IPS DF 4.7 (cell line): ENCODE data around the gene TSLP.
A peak's percentile ranks its signal among the peaks of the same experiment; 100 is the strongest.

Source experiments
- DNase-seq: peaks from one replicate; pipeline ENCODE4 v3.0.0-alpha.2; 2013; ENCODE audit warnings: low spot score; ENCODE audit errors: extremely low read depth

TSLP gene

DNA sequence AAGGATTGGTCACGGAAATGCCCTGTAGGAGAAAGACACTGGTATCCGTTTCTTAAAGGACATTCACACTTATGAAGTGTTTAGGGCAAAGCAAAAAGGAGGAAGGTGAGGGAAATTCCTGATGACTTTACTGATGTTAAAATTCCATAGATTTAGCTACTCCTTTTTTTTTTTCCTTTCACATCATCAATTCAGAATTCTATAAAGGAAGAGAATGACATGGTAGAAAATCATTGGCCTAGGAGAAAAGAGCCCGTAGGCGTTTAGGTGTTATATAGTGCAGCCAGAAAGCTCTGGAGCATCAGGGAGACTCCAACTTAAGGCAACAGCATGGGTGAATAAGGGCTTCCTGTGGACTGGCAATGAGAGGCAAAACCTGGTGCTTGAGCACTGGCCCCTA lies at the start of gene TSLP:
TSS of gene TSLP (plus strand) at position 301 of the 400 bp plus-strand sequence. CDS start 178 bp downstream, outside the sequence.
- no peak for DNase-seq

DNA sequence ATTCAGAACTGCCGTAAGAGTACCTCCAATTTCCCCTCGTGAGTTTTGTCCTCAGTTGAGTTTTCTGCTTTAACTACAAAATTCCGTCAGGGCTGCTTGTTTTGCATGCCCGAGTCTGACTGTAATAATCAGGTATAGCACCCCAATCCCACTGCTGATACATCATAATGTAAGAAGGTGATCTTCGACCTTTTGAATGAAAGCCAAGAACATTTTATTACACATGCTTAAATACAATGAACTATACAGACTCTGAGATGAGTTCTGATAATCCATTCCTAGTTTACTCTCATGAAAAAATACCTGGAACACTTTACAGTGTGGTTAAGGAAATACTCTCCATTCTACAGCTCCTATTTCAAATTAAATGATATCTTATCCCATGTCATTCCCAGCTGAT lies 49.2 kb upstream of the TSLP start:
- DNase-seq: no peak

DNA sequence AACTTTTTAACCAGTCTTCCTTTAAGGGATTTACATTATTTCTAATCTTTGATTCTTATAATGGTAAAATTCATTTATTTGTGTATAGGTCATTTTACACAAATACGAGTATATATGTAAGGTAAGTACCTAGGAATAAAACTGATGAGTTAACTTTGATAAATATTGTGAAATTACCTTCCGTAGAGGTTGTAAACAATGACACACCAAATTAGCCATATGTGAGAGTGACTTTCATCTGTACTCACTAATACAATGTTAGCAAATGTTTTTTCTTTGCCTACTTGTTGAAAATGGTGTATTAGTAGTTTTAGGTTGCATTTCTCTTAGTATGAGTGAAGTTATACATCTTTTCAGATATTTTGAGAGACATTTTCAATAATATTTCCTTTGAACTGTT lies 42.6 kb upstream of the TSLP start:
- no peak for DNase-seq

DNA sequence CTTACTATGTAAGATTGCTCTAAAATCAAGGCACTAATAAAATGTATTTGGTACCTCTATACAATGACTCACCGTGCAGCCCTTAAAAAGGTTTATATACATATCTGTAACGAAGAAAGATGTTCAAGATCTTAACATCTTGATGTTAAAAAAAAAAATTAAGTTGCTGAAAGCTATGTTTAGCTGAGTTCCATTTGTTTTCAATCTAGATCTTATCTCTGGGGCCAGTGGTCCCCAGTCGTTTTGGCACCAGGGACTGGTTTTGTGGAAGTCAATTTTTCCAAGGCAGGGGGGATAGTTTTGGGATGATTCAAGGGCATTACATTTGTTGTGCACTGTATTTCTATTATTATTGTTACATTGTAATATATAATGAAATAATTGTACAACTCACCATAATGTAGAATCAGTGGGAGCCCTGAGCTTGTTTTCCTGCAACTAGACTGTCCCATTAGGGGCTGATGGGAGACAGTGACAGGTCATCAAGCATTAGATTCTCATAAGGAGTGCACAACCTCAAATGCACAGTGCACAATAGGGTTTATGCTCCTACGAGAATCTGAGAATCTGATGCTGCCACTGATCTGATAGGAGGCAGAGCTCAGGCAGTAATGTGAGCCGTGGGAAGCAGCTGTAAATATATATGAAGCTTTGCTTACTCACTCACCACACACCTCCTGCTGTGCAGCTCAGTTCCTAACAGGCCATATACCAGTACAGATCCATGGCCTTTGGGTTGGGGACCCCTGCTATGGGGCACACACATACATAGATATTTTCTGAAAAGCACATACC lies 27.6 kb upstream of the TSLP start:
- peak; percentile 3 for DNase-seq

GRCh38 chr5:111058064-111058463 lies 13.4 kb upstream of the TSLP start:
- no peak for DNase-seq

DNA sequence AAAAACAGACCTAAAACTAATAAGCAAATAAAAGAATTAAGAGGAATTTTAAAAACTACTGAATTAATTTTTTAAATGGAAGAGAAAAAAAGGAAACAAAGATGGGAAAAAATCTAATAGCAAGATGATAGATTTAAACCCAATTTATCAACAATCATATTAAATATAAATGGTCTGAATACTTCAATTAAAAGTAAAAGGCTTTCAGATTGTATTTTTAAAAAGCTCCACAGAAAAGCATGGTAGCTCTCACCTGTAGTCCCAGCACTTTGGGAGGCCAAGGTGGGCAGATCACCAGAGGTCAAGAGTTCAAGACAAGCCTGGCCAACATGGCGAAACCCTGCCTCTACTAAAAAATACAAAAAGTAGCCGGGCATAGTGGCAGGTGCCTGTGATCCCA lies 11.3 kb upstream of the TSLP start:
- DNase-seq: no peak

GRCh38 chr5:111061618-111062017 lies 9.9 kb upstream of the TSLP start:
- no peak for DNase-seq

GRCh38 chr5:111063709-111064322 lies 7.7 kb upstream of the TSLP start:
- DNase-seq: no peak

- DNase-seq: no peak
Observed at GRCh38 chr5:111066261-111066938, 5.1 kb upstream of the TSLP start.

- DNase-seq: no peak
Observed at GRCh38 chr5:111068213-111068612, 3.3 kb upstream of the TSLP start.

DNA sequence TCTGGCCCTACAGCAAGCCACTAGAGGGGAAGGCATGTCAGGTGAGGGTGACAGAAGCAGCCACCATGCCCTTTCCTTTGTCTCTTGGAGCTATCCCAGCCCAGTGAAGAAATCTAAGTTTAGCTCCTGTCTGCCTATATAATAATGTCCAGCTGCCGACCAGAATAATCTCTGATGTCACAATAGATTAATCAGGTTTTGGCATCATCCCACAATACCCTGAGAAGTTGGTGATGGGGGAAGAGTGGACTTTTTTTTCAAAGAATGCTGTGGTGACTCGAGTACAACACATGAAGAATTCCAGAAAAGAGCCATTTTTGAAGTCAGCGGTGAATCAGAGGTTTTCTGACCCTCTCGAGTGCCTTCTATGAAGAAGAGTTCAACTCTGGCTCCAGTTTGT lies 1.7 kb upstream of the TSLP start:
- no peak for DNase-seq

GRCh38 chr5:111070272-111071134 lies 1.0 kb upstream of the TSLP start:
- peak; percentile 25 for DNase-seq

GRCh38 chr5:111072949-111073682 lies 1.6 kb downstream of the TSLP start:
- DNase-seq: peak; percentile 9

DNA sequence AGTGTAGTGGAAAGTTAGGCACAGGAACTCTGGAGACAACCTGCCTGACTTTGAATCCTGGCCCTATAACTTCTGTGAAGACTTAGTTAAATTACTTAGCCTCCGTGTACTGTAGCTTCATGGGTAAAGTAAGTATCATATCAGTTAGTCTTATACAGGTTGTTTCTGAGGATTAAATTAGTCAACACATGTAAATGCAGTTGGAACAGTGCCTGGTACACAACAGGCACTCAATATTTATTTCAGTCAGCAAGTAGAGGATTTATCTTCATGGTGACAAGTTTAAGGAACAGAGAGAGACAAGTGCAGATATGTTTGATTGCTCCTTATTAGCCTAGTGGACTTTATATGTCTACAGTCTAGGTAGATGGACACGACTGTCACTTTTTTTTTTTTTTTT lies 2.7 kb downstream of the TSLP start:
- DNase-seq: no peak

DNA sequence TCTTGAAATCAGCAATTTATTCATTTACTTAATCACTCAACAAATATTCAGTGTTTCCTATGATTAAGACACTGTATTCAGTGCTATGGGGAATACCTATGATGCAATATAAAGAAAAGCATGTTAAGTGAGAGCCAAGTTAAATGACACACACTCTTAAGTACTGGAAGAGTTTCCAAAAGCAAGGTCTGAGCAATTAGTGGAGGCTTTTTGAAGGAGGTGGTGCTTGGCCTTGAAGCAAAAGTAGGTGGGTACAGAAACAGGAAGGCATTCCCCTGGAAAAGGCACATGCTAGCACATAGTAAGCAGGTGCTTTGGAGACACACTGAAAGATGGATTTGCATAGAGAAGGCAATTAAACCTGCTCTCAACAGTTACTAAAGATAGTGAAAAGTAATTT lies 4.0 kb downstream of the TSLP start:
- DNase-seq: no peak

- no peak for DNase-seq
Observed at GRCh38 chr5:111076091-111076490, 4.6 kb downstream of the TSLP start.

DNA sequence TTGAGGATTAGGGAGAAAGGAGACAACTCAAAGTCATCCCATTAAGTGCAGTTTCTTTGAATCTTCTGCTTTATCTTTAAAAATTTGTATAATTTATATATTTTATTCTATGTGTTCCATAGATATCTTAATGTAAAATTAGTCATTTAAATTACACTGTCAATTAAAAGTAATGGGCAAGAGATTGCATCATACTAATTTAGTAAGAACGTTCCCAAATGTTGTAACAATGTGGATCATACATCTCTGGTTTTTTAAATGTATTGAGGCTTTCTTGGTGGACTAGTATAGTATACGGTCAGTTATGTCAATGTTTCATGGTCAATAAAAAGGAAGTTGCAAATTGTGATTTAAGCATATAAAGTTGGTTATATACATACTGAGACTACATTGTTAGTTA lies 6.2 kb downstream of the TSLP start:
- DNase-seq: no peak

GRCh38 chr5:111079846-111080245 lies 8.3 kb downstream of the TSLP start:
- no peak for DNase-seq

DNA sequence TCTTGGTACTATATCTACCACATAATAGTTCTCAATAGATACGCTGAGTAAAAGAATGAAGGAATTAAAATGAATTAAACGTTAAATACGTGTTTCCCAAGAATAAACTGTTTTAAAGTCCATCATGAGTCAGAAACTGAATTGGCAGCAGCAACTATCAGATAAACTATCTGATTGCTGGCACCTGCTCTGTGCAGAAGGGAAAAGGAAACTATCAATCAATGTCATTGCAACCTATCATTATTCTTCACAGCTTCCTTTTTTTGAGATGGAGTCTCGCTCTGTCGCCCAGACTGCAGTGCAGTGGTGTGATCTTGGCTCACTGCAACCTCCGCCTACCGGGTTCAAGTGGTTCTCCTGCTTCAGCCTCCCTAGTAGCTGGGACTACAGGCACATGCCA lies 11.8 kb downstream of the TSLP start:
- no peak for DNase-seq

DNA sequence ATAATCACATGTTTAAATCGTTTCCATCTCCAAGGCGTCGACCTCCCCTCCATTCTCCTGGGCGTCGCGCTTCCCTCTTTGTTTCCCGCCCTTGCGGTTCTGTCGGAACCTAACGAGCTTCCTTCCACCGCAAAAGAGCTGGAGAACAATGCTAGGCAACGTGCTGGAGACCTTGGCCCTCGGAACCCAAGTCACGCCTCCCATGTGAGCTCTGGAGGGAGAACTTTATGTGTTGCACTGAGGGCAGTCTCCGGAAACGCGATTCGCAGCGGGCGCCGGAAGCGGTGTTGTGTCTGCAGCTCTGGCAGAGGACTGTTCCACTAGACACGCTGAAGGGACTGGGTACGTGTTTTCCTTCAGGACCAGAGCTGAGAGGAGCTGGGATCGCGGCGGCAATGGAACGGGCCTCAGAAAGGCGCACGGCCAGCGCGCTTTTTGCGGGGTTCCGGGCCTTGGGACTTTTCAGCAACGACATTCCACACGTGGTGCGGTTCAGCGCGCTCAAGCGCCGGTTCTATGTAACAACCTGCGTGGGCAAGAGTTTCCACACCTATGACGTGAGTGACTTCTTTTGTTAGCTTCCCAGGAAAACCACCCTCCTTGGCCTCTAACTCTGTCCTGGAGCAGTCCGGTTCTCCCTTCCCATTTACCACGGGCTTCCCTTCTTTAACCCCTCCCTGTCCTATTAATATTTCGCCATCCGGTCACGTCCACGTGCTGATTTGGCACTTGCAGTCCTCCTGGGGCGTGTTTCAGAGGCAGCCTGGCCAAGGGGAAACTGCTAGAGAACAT lies 20.7 kb downstream of the TSLP start, which contains the start of gene WDR36:
TSS of gene WDR36 (plus strand) at position 287 of the 792 bp plus-strand sequence. CDS start at position 396, 109 bp downstream.
- peak; percentile 85 for DNase-seq
